GM10248 (cell line): ENCODE results near the gene EYA4.

Experiments used
- CTCF ChIA-PET: fragments of 300-600 bp; sonication (Branson Sonifier 250); formaldehyde crosslinking; extraction: SDS; loops from one replicate; lab custom pipeline; 2021; ENCODE audit warnings: antibody characterized with exemption; lab: Yijun Ruan, JAX
- POLR2A ChIA-PET: fragments of 350-650 bp; sonication (Branson Sonifier 250); formaldehyde crosslinking; extraction: SDS; loops from one replicate; lab custom pipeline; 2020; ENCODE audit warnings: antibody characterized with exemption; lab: Yijun Ruan, JAX
- DNase-seq: peaks from one replicate; pipeline ENCODE4 v3.0.0; 2012; ENCODE audit errors: extremely low spot score
- CTCF ChIP-seq: IDR thresholded peaks from 2 replicates; pipeline ENCODE4 v1.5.1; 2012; ENCODE audit warnings: mild to moderate bottlenecking, low read depth; ENCODE audit errors: extremely low read depth, missing control alignments, control extremely low read depth

EYA4 gene

DNA sequence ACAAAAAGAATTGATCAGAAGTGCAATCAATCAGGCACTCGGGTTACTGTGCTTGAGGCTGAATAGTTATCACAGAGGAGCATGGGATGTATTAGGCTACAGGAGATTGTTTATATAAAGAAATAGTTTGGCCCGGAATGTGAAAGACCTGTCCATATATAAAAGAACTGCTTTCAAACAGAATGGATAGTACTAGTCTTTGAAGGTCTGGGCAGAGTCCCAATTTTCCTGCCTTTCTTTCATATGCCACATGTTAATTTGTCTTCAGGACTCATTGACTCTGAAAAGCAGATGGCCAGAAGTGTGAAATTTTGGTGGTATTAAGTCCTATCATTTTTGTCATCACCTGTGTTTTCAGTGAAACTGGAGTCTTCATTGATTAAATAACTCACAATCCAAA is 314.5 kb downstream of the EYA4 start:
- TF ChIP-seq CTCF: no peak
- DNase-seq: no peak
- ChIA-PET CTCF (no interaction called here), POLR2A (no interaction called here)

DNA sequence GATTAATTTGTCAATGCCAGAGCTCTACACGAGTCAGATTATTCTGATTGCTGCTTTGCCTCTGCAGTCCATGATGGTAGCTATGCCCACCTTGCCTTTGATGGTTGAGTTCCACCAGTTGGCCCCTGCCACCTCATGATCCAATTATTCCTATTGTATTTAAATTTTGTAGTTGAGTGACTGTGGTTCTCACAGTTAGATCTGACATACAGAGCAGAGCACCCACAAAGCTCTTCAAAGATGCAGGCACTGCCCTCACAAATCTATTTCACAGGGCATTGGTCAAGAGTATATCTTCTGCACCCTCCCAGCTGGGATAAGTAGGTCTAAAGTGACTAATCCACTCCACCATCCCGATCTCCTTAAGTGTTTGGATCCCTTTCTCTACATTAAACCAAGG is 318.8 kb downstream of the EYA4 start:
- no peak for DNase-seq
- ChIA-PET POLR2A (no interaction called here), CTCF (interaction anchor here (1.5 kb wide), 1 partner anchor 9 kb away, joined by 3 read pairs; no protein-coding TSS in a partner anchor)
- TF ChIP-seq CTCF: no peak

- no peak for DNase-seq
- TF ChIP-seq CTCF: no peak
- POLR2A ChIA-PET: no interaction called here
- CTCF ChIA-PET: interaction anchor here (1.3 to 3.9 kb wide), 4 partner anchors 16 to 387 kb away, joined by 3 to 26 read pairs (median 4); no protein-coding TSS in a partner anchor
Observed at GRCh38 chr6:133567636-133568035, 326.5 kb downstream of the EYA4 start.

DNA sequence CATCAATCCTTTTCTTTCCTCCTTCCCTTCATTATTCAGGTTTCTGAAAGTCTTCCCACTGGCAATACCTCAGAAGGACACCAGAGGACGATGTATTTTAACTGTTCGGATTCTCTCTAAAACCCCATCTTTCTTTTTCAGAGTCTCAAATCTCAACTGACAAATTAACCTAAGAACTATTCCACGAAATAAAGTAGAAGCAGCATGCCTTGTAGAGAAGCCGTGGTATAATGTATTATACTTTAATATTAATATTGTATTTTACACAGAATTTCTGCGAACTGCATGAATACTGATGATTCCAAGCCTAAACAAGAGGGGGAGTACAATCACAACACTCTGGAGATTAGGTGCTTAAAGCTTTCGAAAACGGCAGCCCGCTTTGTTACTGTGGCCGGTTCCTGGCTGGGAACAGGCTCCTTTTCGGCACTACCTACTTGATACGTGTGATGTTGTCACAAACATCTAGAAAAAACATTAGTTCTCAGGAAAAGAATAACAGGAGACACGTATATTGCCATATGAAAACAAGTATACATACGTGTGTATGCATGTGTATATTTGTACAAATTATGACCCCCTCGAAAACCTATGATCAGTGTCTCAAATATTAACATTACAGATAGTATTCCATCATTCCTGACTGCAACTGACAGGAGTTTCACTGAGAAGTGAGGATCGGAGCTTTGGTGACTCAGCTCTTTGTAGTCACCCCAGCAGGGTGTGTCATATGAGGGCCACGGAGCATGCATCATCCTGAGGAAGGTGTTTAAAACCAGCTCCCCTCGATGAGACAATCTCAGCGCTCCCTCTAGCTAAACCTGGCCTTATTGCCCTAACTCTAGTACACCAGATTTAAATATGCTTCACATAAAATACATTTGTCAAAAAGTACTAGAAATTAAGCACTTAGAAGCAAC is 328.1 kb downstream of the EYA4 start:
- DNase-seq: peak; percentile 23
- CTCF ChIA-PET: interaction anchor here (0.6 to 3.9 kb wide), 12 partner anchors 10 to 528 kb away, joined by 3 to 26 read pairs (median 3); no protein-coding TSS in a partner anchor
- TF ChIP-seq CTCF: peak; percentile 41
- POLR2A ChIA-PET: no interaction called here

DNA sequence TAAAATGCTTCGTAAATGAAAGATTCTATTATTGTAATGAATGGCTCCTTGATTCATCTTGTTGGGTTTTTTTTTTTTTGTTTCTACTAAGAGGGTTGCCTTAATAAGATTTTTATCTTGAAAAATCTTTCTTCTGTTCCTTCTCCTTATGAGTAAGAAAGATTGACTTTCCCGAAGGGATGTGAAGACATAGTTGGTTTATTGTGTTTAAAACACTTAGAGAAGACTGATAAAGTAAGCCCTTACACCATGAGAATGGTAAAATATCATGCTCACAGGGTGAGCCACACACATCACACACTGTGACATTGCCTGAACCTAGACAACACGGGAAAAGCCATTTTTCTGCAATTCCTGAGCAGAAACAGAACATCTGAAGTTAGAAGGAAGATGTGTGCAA is 330.5 kb downstream of the EYA4 start:
- TF ChIP-seq CTCF: no peak
- POLR2A ChIA-PET: no interaction called here
- no peak for DNase-seq
- CTCF ChIA-PET: no interaction called here

GRCh38 chr6:133577851-133578250 is 336.7 kb downstream of the EYA4 start:
- CTCF ChIA-PET: no interaction called here
- no peak for DNase-seq
- POLR2A ChIA-PET: no interaction called here
- TF ChIP-seq CTCF: no peak
